ENCODE measurements around the gene POU6F2. TPM values are rescaled to one million over a fixed set of nuclear protein-coding genes. Genes with fewer than 3 reads are reported as not detected.

Gene POU6F2
- total RNA-seq, 1 experiment from 2014 or later, result 1.4 TPM

- no peak for DNase-seq (ENCODE audit: low read depth)
Observed at GRCh38 chr7:39249635-39250152, 272.0 kb downstream of the POU6F2 start.

GRCh38 chr7:39252916-39253315, 275.2 kb downstream of the POU6F2 start:
- peak; percentile 27 for DNase-seq (ENCODE audit: low read depth)

GRCh38 chr7:39259391-39260003, 281.8 kb downstream of the POU6F2 start:
- no peak for DNase-seq (ENCODE audit: low read depth)

- DNase-seq (ENCODE audit: low read depth), result no peak
Observed at GRCh38 chr7:39260279-39260844, 282.7 kb downstream of the POU6F2 start.

GRCh38 chr7:39261771-39262170, 284.1 kb downstream of the POU6F2 start:
- no peak for DNase-seq (ENCODE audit: low read depth)

- peak; percentile 49 for DNase-seq (ENCODE audit: low read depth)
Observed at GRCh38 chr7:39265641-39266591, 288.2 kb downstream of the POU6F2 start.

- DNase-seq (ENCODE audit: low read depth), result no peak
Observed at GRCh38 chr7:39269034-39269433, 291.3 kb downstream of the POU6F2 start.

- no peak for DNase-seq (ENCODE audit: low read depth)
Observed at GRCh38 chr7:39270018-39270417, 292.3 kb downstream of the POU6F2 start.

- peak; percentile 71 for DNase-seq (ENCODE audit: low read depth)
Observed at GRCh38 chr7:39271402-39271801, 293.7 kb downstream of the POU6F2 start.

- DNase-seq (ENCODE audit: low read depth), result no peak
Observed at GRCh38 chr7:39272111-39272510, 294.4 kb downstream of the POU6F2 start.

GRCh38 chr7:39272691-39273090, 295.0 kb downstream of the POU6F2 start:
- no peak for DNase-seq (ENCODE audit: low read depth)

- DNase-seq (ENCODE audit: low read depth), result no peak
Observed at GRCh38 chr7:39280337-39280736, 302.6 kb downstream of the POU6F2 start.

- no peak for DNase-seq (ENCODE audit: low read depth)
Observed at GRCh38 chr7:39285256-39285655, 307.5 kb downstream of the POU6F2 start.

GRCh38 chr7:39288303-39288702, 310.6 kb downstream of the POU6F2 start:
- no peak for DNase-seq (ENCODE audit: low read depth)

GRCh38 chr7:39291628-39292410, 314.1 kb downstream of the POU6F2 start:
- DNase-seq (ENCODE audit: low read depth), result no peak

GRCh38 chr7:39293056-39293823, 315.5 kb downstream of the POU6F2 start:
- DNase-seq (ENCODE audit: low read depth), result no peak

- DNase-seq (ENCODE audit: low read depth), result no peak
Observed at GRCh38 chr7:39294022-39294421, 316.3 kb downstream of the POU6F2 start.

- DNase-seq (ENCODE audit: low read depth), result no peak
Observed at GRCh38 chr7:39295796-39296195, 318.1 kb downstream of the POU6F2 start.

GRCh38 chr7:39299695-39300094, 322.0 kb downstream of the POU6F2 start:
- DNase-seq (ENCODE audit: low read depth), result peak; percentile 63

- peak; percentile 66 for DNase-seq (ENCODE audit: low read depth)
Observed at GRCh38 chr7:39300276-39300675, 322.6 kb downstream of the POU6F2 start.

- DNase-seq (ENCODE audit: low read depth), result no peak
Observed at GRCh38 chr7:39301543-39301942, 323.8 kb downstream of the POU6F2 start.

Measured in Daoy (cell line).